ENCODE measurements around the gene MFAP2. TPM values are rescaled to one million over a fixed set of nuclear protein-coding genes. Genes with fewer than 3 reads are reported as not detected.

Gene MFAP2
- total RNA-seq, 2 experiments from 2014 or later = not detected

- no peak overlapping the region for H3K4me3 Mint-ChIP-seq
- no peaks in the 10 kb centered on the region for H3K27me3 Mint-ChIP-seq (ENCODE audit: low read depth)
- intact Hi-C loops (cut with micrococcal nuclease) = no loop called here
- peaks cover 9% of the 10 kb centered on the region for H3K36me3 Mint-ChIP-seq (ENCODE audit: low read depth)
- DNase-seq = no peak
- no peak overlapping the region for H3K27ac Mint-ChIP-seq
- peaks cover 2% of the 10 kb centered on the region for H3K4me1 Mint-ChIP-seq (ENCODE audit: low read depth)
- CTCF ChIA-PET = no interaction called here
- H3K9me3 Mint-ChIP-seq = no peaks in the 10 kb centered on the region
Measured at GRCh38 chr1:17004466-17005364, 24.3 kb upstream of the MFAP2 start.

- intact Hi-C loops (cut with micrococcal nuclease) = no loop called here
- no peak for DNase-seq
- Mint-ChIP-seq H3K36me3 (ENCODE audit: low read depth) (peaks cover 15% of the 10 kb centered on the region), H3K27ac (no peak overlapping the region), H3K4me1 (ENCODE audit: low read depth) (no peaks in the 10 kb centered on the region), H3K27me3 (ENCODE audit: low read depth) (no peaks in the 10 kb centered on the region), H3K9me3 (no peaks in the 10 kb centered on the region), H3K4me3 (no peak overlapping the region)
- CTCF ChIA-PET = interaction anchor here (0.6 kb wide), 1 partner anchor 16 kb away, joined by 3 read pairs; no protein-coding TSS in a partner anchor
Measured at GRCh38 chr1:17002524-17002902, 22.1 kb upstream of the MFAP2 start.

- Mint-ChIP-seq H3K36me3 (ENCODE audit: low read depth) (peaks cover 18% of the 10 kb centered on the region), H3K4me3 (no peak overlapping the region), H3K27ac (no peak overlapping the region), H3K27me3 (ENCODE audit: low read depth) (no peaks in the 10 kb centered on the region), H3K9me3 (no peaks in the 10 kb centered on the region), H3K4me1 (ENCODE audit: low read depth) (no peaks in the 10 kb centered on the region)
- CTCF ChIA-PET = interaction anchor here (0.6 kb wide), 1 partner anchor 16 kb away, joined by 3 read pairs; no protein-coding TSS in a partner anchor
- DNase-seq = no peak
- intact Hi-C loops (cut with micrococcal nuclease) = no loop called here
Measured at GRCh38 chr1:17001760-17002523, 21.5 kb upstream of the MFAP2 start.

DNA sequence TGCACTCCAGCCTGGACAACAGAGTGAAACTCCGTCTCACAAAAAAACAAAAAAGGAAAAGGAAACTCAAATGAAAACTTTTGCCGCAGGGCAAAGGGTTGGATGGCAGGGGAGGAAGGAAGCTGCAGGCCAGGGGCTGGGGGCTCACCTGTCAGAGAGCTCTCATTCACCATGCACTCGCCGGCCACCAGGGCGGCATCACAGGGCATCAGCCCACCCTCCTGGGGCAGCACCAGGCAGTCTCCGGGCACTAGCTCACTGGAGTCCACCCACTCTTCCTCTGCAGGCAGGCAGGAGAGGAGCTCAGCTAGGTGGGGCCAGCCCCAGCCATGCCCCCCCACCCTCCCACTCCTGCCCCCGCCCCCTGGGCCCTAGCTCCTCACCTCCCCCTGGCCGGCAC is 19.4 kb upstream of the MFAP2 start:
- Mint-ChIP-seq H3K27ac (no peak overlapping the region), H3K9me3 (no peaks in the 10 kb centered on the region), H3K4me1 (ENCODE audit: low read depth) (no peaks in the 10 kb centered on the region), H3K27me3 (ENCODE audit: low read depth) (no peaks in the 10 kb centered on the region), H3K36me3 (ENCODE audit: low read depth) (peaks cover 20% of the 10 kb centered on the region), H3K4me3 (no peak overlapping the region)
- intact Hi-C loops (cut with micrococcal nuclease) = no loop called here
- DNase-seq = no peak
- CTCF ChIA-PET = interaction anchor here (0.6 kb wide), 1 partner anchor 37 kb away, joined by 3 read pairs; no protein-coding TSS in a partner anchor

DNA sequence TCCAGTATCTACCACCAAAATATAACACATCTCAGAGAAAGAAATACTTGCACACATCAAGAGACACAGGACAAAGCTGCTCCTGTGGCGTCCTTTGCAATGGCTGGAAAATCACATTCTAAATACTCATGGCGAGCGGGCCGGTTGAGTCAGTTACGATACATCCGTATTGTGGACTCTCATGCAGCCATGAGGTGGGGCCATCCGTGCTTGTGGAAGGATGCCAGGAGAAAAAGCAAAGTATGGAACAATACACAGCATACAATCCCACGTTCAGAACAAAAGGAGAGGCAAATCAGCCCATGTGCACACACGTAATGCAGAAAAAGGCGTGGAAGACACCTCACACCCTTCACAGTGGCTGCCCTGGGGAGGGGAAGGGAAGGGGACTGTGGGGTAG is 18.2 kb upstream of the MFAP2 start:
- no peak for DNase-seq
- intact Hi-C loops (cut with micrococcal nuclease) = no loop called here
- Mint-ChIP-seq H3K36me3 (ENCODE audit: low read depth) (peaks cover 21% of the 10 kb centered on the region), H3K4me1 (ENCODE audit: low read depth) (no peaks in the 10 kb centered on the region), H3K27ac (no peak overlapping the region), H3K27me3 (ENCODE audit: low read depth) (no peaks in the 10 kb centered on the region), H3K9me3 (no peaks in the 10 kb centered on the region), H3K4me3 (no peak overlapping the region)
- CTCF ChIA-PET = no interaction called here

DNA sequence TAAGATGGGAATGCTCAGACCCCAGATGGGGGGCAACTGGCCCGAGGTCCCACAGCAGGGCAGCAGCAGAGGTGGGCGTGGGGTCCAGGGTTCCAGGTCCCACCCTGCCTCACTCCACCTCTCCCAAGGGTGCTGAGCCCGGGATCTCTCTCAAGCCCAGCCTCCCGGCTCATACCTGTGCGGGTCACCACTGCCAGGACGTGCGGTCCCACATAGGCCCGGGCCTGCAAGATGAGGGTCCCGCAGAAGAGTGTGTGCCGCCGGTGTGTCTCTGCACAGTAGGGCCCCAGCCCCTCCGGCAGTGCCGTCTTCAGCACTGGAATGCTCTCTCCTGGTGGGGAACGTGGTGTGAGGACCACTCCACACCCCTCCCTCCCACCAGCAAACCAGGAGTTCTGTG is 16.4 kb upstream of the MFAP2 start:
- CTCF ChIA-PET = no interaction called here
- Mint-ChIP-seq H3K4me3 (no peak overlapping the region), H3K9me3 (no peaks in the 10 kb centered on the region), H3K27ac (no peak overlapping the region), H3K36me3 (ENCODE audit: low read depth) (peaks cover 20% of the 10 kb centered on the region), H3K4me1 (ENCODE audit: low read depth) (no peaks in the 10 kb centered on the region), H3K27me3 (ENCODE audit: low read depth) (no peaks in the 10 kb centered on the region)
- intact Hi-C loops (cut with micrococcal nuclease) = no loop called here
- DNase-seq = no peak

GRCh38 chr1:16993521-16994038 is 13.2 kb upstream of the MFAP2 start:
- H3K27ac Mint-ChIP-seq = no peak overlapping the region
- intact Hi-C loops (cut with micrococcal nuclease) = no loop called here
- CTCF ChIA-PET = no interaction called here
- DNase-seq = no peak
- H3K9me3 Mint-ChIP-seq = no peaks in the 10 kb centered on the region
- H3K4me3 Mint-ChIP-seq = no peak overlapping the region
- no peaks in the 10 kb centered on the region for H3K4me1 Mint-ChIP-seq (ENCODE audit: low read depth)
- H3K36me3 Mint-ChIP-seq (ENCODE audit: low read depth) = peaks cover 15% of the 10 kb centered on the region
- H3K27me3 Mint-ChIP-seq (ENCODE audit: low read depth) = no peaks in the 10 kb centered on the region

- Mint-ChIP-seq H3K4me3 (no peak overlapping the region), H3K36me3 (ENCODE audit: low read depth) (peaks cover 16% of the 10 kb centered on the region), H3K4me1 (ENCODE audit: low read depth) (no peaks in the 10 kb centered on the region), H3K27me3 (ENCODE audit: low read depth) (no peaks in the 10 kb centered on the region), H3K27ac (no peak overlapping the region), H3K9me3 (no peaks in the 10 kb centered on the region)
- CTCF ChIA-PET = no interaction called here
- no peak for DNase-seq
- intact Hi-C loops (cut with micrococcal nuclease) = no loop called here
Measured at GRCh38 chr1:16992675-16993074, 12.3 kb upstream of the MFAP2 start.

- no peak overlapping the region for H3K4me3 Mint-ChIP-seq
- intact Hi-C loops (cut with micrococcal nuclease) = no loop called here
- no peak overlapping the region for H3K27ac Mint-ChIP-seq
- no peaks in the 10 kb centered on the region for H3K9me3 Mint-ChIP-seq
- no peaks in the 10 kb centered on the region for H3K27me3 Mint-ChIP-seq (ENCODE audit: low read depth)
- CTCF ChIA-PET = no interaction called here
- no peaks in the 10 kb centered on the region for H3K4me1 Mint-ChIP-seq (ENCODE audit: low read depth)
- no peak for DNase-seq
- H3K36me3 Mint-ChIP-seq (ENCODE audit: low read depth) = peaks cover 16% of the 10 kb centered on the region
Measured at GRCh38 chr1:16992102-16992501, 11.7 kb upstream of the MFAP2 start.

GRCh38 chr1:16991571-16991970 is 11.2 kb upstream of the MFAP2 start:
- no peak for DNase-seq
- Mint-ChIP-seq H3K27me3 (ENCODE audit: low read depth) (no peaks in the 10 kb centered on the region), H3K4me1 (ENCODE audit: low read depth) (no peaks in the 10 kb centered on the region), H3K9me3 (no peaks in the 10 kb centered on the region), H3K4me3 (no peak overlapping the region), H3K27ac (no peak overlapping the region), H3K36me3 (ENCODE audit: low read depth) (peaks cover 16% of the 10 kb centered on the region)
- intact Hi-C loops (cut with micrococcal nuclease) = no loop called here
- CTCF ChIA-PET = no interaction called here

DNA sequence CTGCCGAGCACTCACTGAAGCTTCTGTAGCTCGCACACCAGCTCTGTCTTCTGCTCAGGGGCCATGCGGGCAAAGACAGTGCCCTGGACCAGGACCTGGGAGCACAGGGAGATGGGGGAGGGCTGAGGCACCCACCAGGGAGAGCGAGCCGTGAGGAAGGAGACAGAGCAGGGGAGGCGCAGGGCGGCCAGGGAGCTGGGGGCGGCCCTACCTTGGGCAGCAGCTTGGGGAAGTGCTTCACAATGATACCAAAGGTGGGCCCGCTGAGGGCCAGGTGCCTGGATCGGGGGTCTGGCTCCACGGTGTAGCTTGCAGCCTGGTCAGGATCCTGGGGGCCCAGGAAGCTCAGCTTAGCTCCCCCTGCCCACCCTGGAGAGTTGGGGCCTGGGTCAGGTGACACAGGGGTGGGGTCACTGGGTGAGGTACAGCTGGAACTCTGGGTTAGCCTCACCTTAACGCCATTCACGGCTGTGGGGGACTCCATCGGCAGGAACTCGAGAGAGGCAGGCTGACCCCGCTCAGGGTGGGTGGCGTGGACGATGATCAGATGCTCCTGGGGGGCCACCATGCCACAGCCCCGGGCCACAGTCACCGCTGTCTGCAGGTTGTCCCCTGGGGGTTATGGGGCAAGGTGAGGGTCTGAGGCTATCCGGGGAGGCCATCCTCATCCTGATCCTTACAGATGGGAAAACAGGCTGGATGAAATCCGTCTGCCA is 9.4 kb upstream of the MFAP2 start:
- CTCF ChIA-PET = interaction anchor here (0.6 to 1.2 kb wide), 2 partner anchors 23 to 29 kb away, joined by 3 to 4 read pairs; no protein-coding TSS in a partner anchor
- no peaks in the 10 kb centered on the region for H3K27me3 Mint-ChIP-seq (ENCODE audit: low read depth)
- H3K9me3 Mint-ChIP-seq = no peaks in the 10 kb centered on the region
- H3K4me1 Mint-ChIP-seq (ENCODE audit: low read depth) = no peaks in the 10 kb centered on the region
- no peak overlapping the region for H3K27ac Mint-ChIP-seq
- no peak for DNase-seq
- intact Hi-C loops (cut with micrococcal nuclease) = no loop called here
- no peak overlapping the region for H3K4me3 Mint-ChIP-seq
- H3K36me3 Mint-ChIP-seq (ENCODE audit: low read depth) = peaks cover 15% of the 10 kb centered on the region

- Mint-ChIP-seq H3K4me1 (ENCODE audit: low read depth) (no peaks in the 10 kb centered on the region), H3K9me3 (no peaks in the 10 kb centered on the region), H3K27ac (no peak overlapping the region), H3K36me3 (ENCODE audit: low read depth) (peaks cover 14% of the 10 kb centered on the region), H3K4me3 (no peak overlapping the region), H3K27me3 (ENCODE audit: low read depth) (peaks cover 3% of the 10 kb centered on the region)
- DNase-seq = no peak
- CTCF ChIA-PET = no interaction called here
- intact Hi-C loops (cut with micrococcal nuclease) = no loop called here
Measured at GRCh38 chr1:16988210-16988609, 7.8 kb upstream of the MFAP2 start.

All from activated naive CD4-positive, alpha-beta T cell treated with anti-CD3 and anti-CD28 coated beads for 36 hours (primary cell).